CD4-positive, CD25-positive, alpha-beta regulatory T cell (primary cell): ENCODE results near the gene NPFFR1. TPM values are rescaled to one million over a fixed set of nuclear protein-coding genes. Genes with fewer than 3 reads are reported as not detected.

Experiments
- ATAC-seq, 2 donors: fragments of 150-1000 bp; cut with Tn5 transposase; one replicate each; pipeline ENCODE4 v1.10.0; 2021; ENCODE audit warnings: low read depth in 2 of 2, moderate number of reproducible peaks in 2 of 2, moderate library complexity in 1 of 2
- DNase-seq, 3 donors: peaks; one replicate each; pipeline versions ENCODE4 v3.0.0 to v3.0.0-alpha.2; 2012 to 2022; ENCODE audit warnings: mixed read lengths in 1 of 3
- H3K27ac ChIP-seq: one replicate; pipeline ENCODE4 v1.7.0; 2013; ENCODE audit warnings: mild to moderate bottlenecking, low read length; ENCODE audit not compliant: insufficient read depth, poor library complexity, severe bottlenecking
- H3K27me3 ChIP-seq: one replicate; pipeline ENCODE4 v1.7.0; 2013; ENCODE audit warnings: low read length; ENCODE audit not compliant: control insufficient read depth, insufficient read depth
- H3K36me3 ChIP-seq: one replicate; pipeline ENCODE4 v1.7.0; 2013; ENCODE audit warnings: mild to moderate bottlenecking, low read length, moderate library complexity; ENCODE audit not compliant: control insufficient read depth, insufficient read depth
- H3K4me1 ChIP-seq: 2 replicates; pipeline ENCODE4 v1.7.0; 2013; ENCODE audit warnings: mild to moderate bottlenecking, low read length; ENCODE audit not compliant: insufficient read depth, control insufficient read depth, poor library complexity, severe bottlenecking
- H3K4me3 ChIP-seq: one replicate; pipeline ENCODE4 v1.7.0; 2013; ENCODE audit warnings: low read depth, mild to moderate bottlenecking, low read length, moderate library complexity
- H3K9me3 ChIP-seq, 2 experiments: 1 replicate in 1 of 2; 2 replicates in 1 of 2; pipeline ENCODE4 v1.7.0; 2013; ENCODE audit warnings: low read length in 2 of 2, mild to moderate bottlenecking in 1 of 2, moderate library complexity in 1 of 2; ENCODE audit not compliant: control insufficient read depth in 2 of 2
- H3K27ac Mint-ChIP-seq, 3 donors: one replicate each; pipeline ENCODE4 v1.8.0; 2020 to 2022; ENCODE audit warnings: mild to moderate bottlenecking in 3 of 3, mixed read lengths in 3 of 3, moderate library complexity in 2 of 3
- H3K27me3 Mint-ChIP-seq: one replicate; pipeline ENCODE4 v1.8.0; 2022; ENCODE audit warnings: mild to moderate bottlenecking, mixed read lengths
- H3K36me3 Mint-ChIP-seq: one replicate; pipeline ENCODE4 v1.8.0; 2020; ENCODE audit warnings: mixed read lengths
- H3K4me1 Mint-ChIP-seq, 4 donors: one replicate each; pipeline ENCODE4 v1.8.0; 2020 to 2022; ENCODE audit warnings: mixed read lengths in 4 of 4, mild to moderate bottlenecking in 1 of 4
- H3K4me3 Mint-ChIP-seq, 4 donors: one replicate each; pipeline ENCODE4 v1.8.0; 2020 to 2022; ENCODE audit warnings: mild to moderate bottlenecking in 4 of 4, mixed read lengths in 4 of 4, moderate library complexity in 3 of 4
- H3K9me3 Mint-ChIP-seq, 7 donors: one replicate each; pipeline ENCODE4 v1.8.0; 2020 to 2022; ENCODE audit warnings: mixed read lengths in 7 of 7, mild to moderate bottlenecking in 3 of 7, moderate library complexity in 2 of 7
- polyA plus RNA-seq, 4 donors: library from polyadenylated mRNA; unstranded; fragments of 300-500 nt; fragmentation: Illumina TruSeq; gene quantifications; one replicate each; pipeline ENCODE4 v1.2.3, GENCODE V29; 2021
- total RNA-seq: library from RNA; stranded (reverse); gene quantifications from one replicate; pipeline ENCODE4 v1.2.3, GENCODE V29; 2022

Gene NPFFR1
- total and polyA plus RNA-seq, 5 donors from 2014 or later = not detected

- Histone ChIP-seq H3K27ac (no peak overlapping the region), H3K4me3 (no peak overlapping the region), H3K9me3 (no peaks in the 10 kb centered on the region), H3K4me1 (no peaks in the 10 kb centered on the region), H3K27me3 (peaks cover 3% of the 10 kb centered on the region), H3K36me3 (no peaks in the 10 kb centered on the region)
- Mint-ChIP-seq H3K4me1 (peaks cover 0 to 11% (median 7%) of the 10 kb centered on the region in 4 donors), H3K36me3 (no peaks in the 10 kb centered on the region), H3K4me3 (no peak overlapping the region), H3K9me3 (no peaks in the 10 kb centered on the region), H3K27ac (no peak overlapping the region), H3K27me3 (no peaks in the 10 kb centered on the region)
- ATAC-seq (no peak), DNase-seq (no peak)
Observed at GRCh38 chr10:70269741-70270140, 14.1 kb downstream of the NPFFR1 start.

- DNase-seq = no peak
- Mint-ChIP-seq H3K4me3 (no peak overlapping the region), H3K27me3 (peaks cover 2% of the 10 kb centered on the region), H3K9me3 (no peaks in the 10 kb centered on the region), H3K36me3 (no peaks in the 10 kb centered on the region), H3K27ac (no peak overlapping the region), H3K4me1 (peaks cover 0 to 11% (median 7%) of the 10 kb centered on the region in 4 donors)
- H3K36me3 ChIP-seq = no peaks in the 10 kb centered on the region
- H3K4me1 ChIP-seq = no peaks in the 10 kb centered on the region
- no peak overlapping the region for H3K27ac ChIP-seq
- H3K9me3 ChIP-seq = no peaks in the 10 kb centered on the region
- no peak for ATAC-seq
- H3K27me3 ChIP-seq = peaks cover 3% of the 10 kb centered on the region
- H3K4me3 ChIP-seq = no peak overlapping the region
Observed at GRCh38 chr10:70268376-70268775, 15.4 kb downstream of the NPFFR1 start.

- no peak overlapping the region for H3K4me3 ChIP-seq
- no peaks in the 10 kb centered on the region for H3K36me3 ChIP-seq
- ATAC-seq (no peak), DNase-seq (no peak)
- peaks cover 0 to 2% (median under 1%) of the 10 kb centered on the region in 4 donors for H3K4me1 Mint-ChIP-seq
- no peaks in the 10 kb centered on the region for H3K36me3 Mint-ChIP-seq
- H3K9me3 ChIP-seq = peaks cover 0 to 3% of the 10 kb centered on the region in 2 experiments
- no peak overlapping the region for H3K27ac Mint-ChIP-seq
- peaks cover 3% of the 10 kb centered on the region for H3K27me3 ChIP-seq
- peaks cover 4% of the 10 kb centered on the region for H3K27me3 Mint-ChIP-seq
- H3K9me3 Mint-ChIP-seq = no peaks in the 10 kb centered on the region
- H3K4me3 Mint-ChIP-seq = no peak overlapping the region
- H3K4me1 ChIP-seq = no peaks in the 10 kb centered on the region
- H3K27ac ChIP-seq = no peak overlapping the region
Observed at GRCh38 chr10:70267161-70267933, 16.5 kb downstream of the NPFFR1 start.

GRCh38 chr10:70266701-70267100 lies 17.1 kb downstream of the NPFFR1 start:
- H3K27me3 Mint-ChIP-seq = peaks cover 4% of the 10 kb centered on the region
- no peaks in the 10 kb centered on the region for H3K36me3 Mint-ChIP-seq
- no peak overlapping the region for H3K27ac Mint-ChIP-seq
- ATAC-seq (no peak), DNase-seq (no peak)
- no peak overlapping the region for H3K4me3 Mint-ChIP-seq
- Histone ChIP-seq H3K9me3 (peaks cover 0 to 3% of the 10 kb centered on the region in 2 experiments), H3K4me1 (no peaks in the 10 kb centered on the region), H3K27ac (no peak overlapping the region), H3K4me3 (no peak overlapping the region), H3K36me3 (no peaks in the 10 kb centered on the region), H3K27me3 (peaks cover 3% of the 10 kb centered on the region)
- H3K4me1 Mint-ChIP-seq = no peaks in the 10 kb centered on the region
- H3K9me3 Mint-ChIP-seq = peaks cover 0 to 4% (median 2%) of the 10 kb centered on the region in 7 donors

GRCh38 chr10:70266056-70266455 lies 17.7 kb downstream of the NPFFR1 start:
- H3K9me3 Mint-ChIP-seq = peaks cover 0 to 10% (median 8%) of the 10 kb centered on the region in 7 donors
- no peak overlapping the region for H3K27ac Mint-ChIP-seq
- peaks cover 5% of the 10 kb centered on the region for H3K27me3 ChIP-seq

GRCh38 chr10:70265032-70265689 lies 18.6 kb downstream of the NPFFR1 start:
- H3K36me3 Mint-ChIP-seq = no peaks in the 10 kb centered on the region
- DNase-seq (peak in 1 of 3 donors; percentile 7), ATAC-seq (no peak)
- Histone ChIP-seq H3K27me3 (peaks cover 5% of the 10 kb centered on the region), H3K9me3 (peaks cover 12% of the 10 kb centered on the region in 2 experiments), H3K36me3 (no peaks in the 10 kb centered on the region), H3K4me3 (no peak overlapping the region), H3K27ac (no peak overlapping the region), H3K4me1 (no peaks in the 10 kb centered on the region)
- H3K4me1 Mint-ChIP-seq = no peaks in the 10 kb centered on the region
- peaks cover 0 to 16% (median 10%) of the 10 kb centered on the region in 7 donors for H3K9me3 Mint-ChIP-seq
- peaks cover 4% of the 10 kb centered on the region for H3K27me3 Mint-ChIP-seq
- H3K4me3 Mint-ChIP-seq = no peak overlapping the region
- no peak overlapping the region for H3K27ac Mint-ChIP-seq

More at GRCh38 chr10:70266056-70266455, 17.7 kb downstream of the NPFFR1 start:
- peaks cover 4% of the 10 kb centered on the region for H3K27me3 Mint-ChIP-seq
- H3K4me3 Mint-ChIP-seq = no peak overlapping the region
- Histone ChIP-seq H3K4me1 (no peaks in the 10 kb centered on the region), H3K4me3 (no peak overlapping the region), H3K27ac (no peak overlapping the region), H3K36me3 (no peaks in the 10 kb centered on the region), H3K9me3 (peaks cover 6 to 7% of the 10 kb centered on the region in 2 experiments)
- ATAC-seq = no peak
- H3K36me3 Mint-ChIP-seq = no peaks in the 10 kb centered on the region
- no peak for DNase-seq
- no peaks in the 10 kb centered on the region for H3K4me1 Mint-ChIP-seq

GRCh38 chr10:70260734-70261133 lies 23.1 kb downstream of the NPFFR1 start:
- no peaks in the 10 kb centered on the region for H3K36me3 ChIP-seq
- ATAC-seq (no peak), DNase-seq (no peak)
- no peaks in the 10 kb centered on the region for H3K36me3 Mint-ChIP-seq
- peaks cover 0 to 16% (median 10%) of the 10 kb centered on the region in 7 donors for H3K9me3 Mint-ChIP-seq
- peaks cover 38% of the 10 kb centered on the region for H3K27me3 Mint-ChIP-seq
- H3K27ac Mint-ChIP-seq = no peak overlapping the region
- H3K4me1 Mint-ChIP-seq = peaks cover 0 to 6% (median 0%) of the 10 kb centered on the region in 4 donors
- no peak overlapping the region for H3K4me3 Mint-ChIP-seq
- no peak overlapping the region for H3K27ac ChIP-seq
- peaks cover 13% of the 10 kb centered on the region for H3K27me3 ChIP-seq
- H3K4me3 ChIP-seq = no peak overlapping the region
- peaks cover 2% of the 10 kb centered on the region for H3K4me1 ChIP-seq
- peaks cover 12% of the 10 kb centered on the region in 2 experiments for H3K9me3 ChIP-seq
